PC-9 (cell line): Measurements from ENCODE around the gene STX8. TPM values are rescaled to one million over a fixed set of nuclear protein-coding genes. Genes with fewer than 3 reads are reported as not detected.

ENCODE experiments used
- BruUV-seq: library from RNA; stranded (reverse); fragments of 400-500 nt; replicated peaks from 2 replicates; lab custom pipeline; 2021; lab: Mats Ljungman, UMichigan
- CTCF ChIA-PET: fragments of 300-600 bp; sonication (Branson Sonifier 250); formaldehyde crosslinking; loops from one replicate; lab custom pipeline; 2022; ENCODE audit warnings: antibody characterized with exemption; lab: Charles Lee
- POLR2A ChIA-PET: fragments of 300-600 bp; sonication (Branson Sonifier 250); formaldehyde crosslinking; loops from one replicate; lab custom pipeline; 2022; ENCODE audit warnings: antibody characterized with exemption; ENCODE audit not compliant: unreplicated experiment; lab: Charles Lee
- DNase-seq, 2 experiments: peaks; one replicate each; pipeline versions ENCODE4 v3.0.0 to v3.0.0-alpha.2; 2015 to 2022; ENCODE audit warnings: mixed read lengths in 1 of 2
- H2AFZ ChIP-seq: fragments of 200-600 bp; sonication (generic); 2 replicates; pipeline ENCODE4 v1.8.1; 2017; ENCODE audit warnings: antibody characterized with exemption
- H3F3A ChIP-seq: fragments of 200-600 bp; sonication (generic); 2 replicates; pipeline ENCODE4 v1.8.1; 2017; ENCODE audit warnings: antibody characterized with exemption, mild to moderate bottlenecking, low read depth; ENCODE audit not compliant: insufficient read depth
- H3K27ac ChIP-seq: fragments of 200-600 bp; sonication (generic); 2 replicates; pipeline ENCODE4 v1.6.1; 2016; ENCODE audit warnings: mixed run types
- H3K27me3 ChIP-seq: fragments of 200-600 bp; sonication (generic); 2 replicates; pipeline ENCODE4 v1.6.1; 2016; ENCODE audit warnings: low read depth, mixed run types; ENCODE audit not compliant: insufficient read depth
- H3K36me3 ChIP-seq: fragments of 200-600 bp; sonication (generic); 2 replicates; pipeline ENCODE4 v1.6.1; 2016; ENCODE audit warnings: low read depth, mixed run types
- H3K4me1 ChIP-seq: fragments of 200-600 bp; sonication (generic); replicated peaks from 2 replicates; pipeline ENCODE4 v1.6.1; 2016; ENCODE audit warnings: mixed run types; ENCODE audit not compliant: insufficient read depth
- H3K4me2 ChIP-seq: fragments of 200-600 bp; sonication (generic); 2 replicates; pipeline ENCODE4 v1.6.1; 2017; ENCODE audit warnings: mixed run types
- H3K4me3 ChIP-seq: fragments of 200-600 bp; sonication (generic); 2 replicates; pipeline ENCODE4 v1.6.1; 2016; ENCODE audit warnings: mixed run types
- H3K79me2 ChIP-seq: fragments of 200-600 bp; sonication (generic); 2 replicates; pipeline ENCODE4 v1.6.1; 2017; ENCODE audit warnings: low read depth, mixed run types
- H3K9me2 ChIP-seq: fragments of 200-600 bp; sonication (generic); 2 replicates; pipeline ENCODE4 v1.8.1; 2017; ENCODE audit warnings: mild to moderate bottlenecking; ENCODE audit not compliant: insufficient read depth
- H3K9me3 ChIP-seq: fragments of 200-600 bp; sonication (generic); 2 replicates; pipeline ENCODE4 v1.8.1; 2016; ENCODE audit warnings: low read depth; ENCODE audit not compliant: insufficient read depth
- H4K20me1 ChIP-seq: fragments of 200-600 bp; sonication (generic); 2 replicates; pipeline ENCODE4 v1.8.1; 2017; ENCODE audit not compliant: insufficient read depth
- CTCF ChIP-seq: fragments of 200-600 bp; sonication (generic); conservative IDR thresholded peaks from 2 replicates; pipeline ENCODE4 v1.6.1; 2017; ENCODE audit warnings: mixed run types, antibody characterized with exemption, mild to moderate bottlenecking, moderate library complexity
- EZH2 ChIP-seq: fragments of 200-600 bp; sonication (generic); IDR thresholded peaks from 2 replicates; pipeline ENCODE4 v1.8.0; 2017; ENCODE audit warnings: antibody characterized with exemption, low read depth
- intact Hi-C: fragments of 100-400 bp; cut with micrococcal nuclease; formaldehyde crosslinking; loops from one replicate; pipeline ENCODE4 v1.10.0; 2022; ENCODE audit not compliant: unreplicated experiment
- total RNA-seq: library from RNA; stranded (reverse); gene quantifications from 2 replicates; pipeline ENCODE4 v1.2.3, GENCODE V29; 2021

STX8 gene
- total RNA-seq, 1 experiment from 2014 or later: 60.6 TPM

GRCh38 chr17:9432134-9432885 lies 143.3 kb downstream of the STX8 start:
- no peaks in the 10 kb centered on the region for H3K27me3 ChIP-seq
- H3F3A ChIP-seq: no peaks in the 10 kb centered on the region
- ChIA-PET CTCF (no interaction called here), POLR2A (no interaction called here)
- no peaks in the 10 kb centered on the region for H3K9me3 ChIP-seq
- 0 out of 2 replicates have a peak, but pooled peaks cover 7% of the 10 kb centered on the region for H3K4me1 ChIP-seq
- no peaks in the 10 kb centered on the region for H4K20me1 ChIP-seq
- H3K4me2 ChIP-seq: no peak overlapping the region
- H3K27ac ChIP-seq: no peak overlapping the region
- no peak for TF ChIP-seq EZH2
- no peak for TF ChIP-seq CTCF
- no peak for DNase-seq
- no peak overlapping the region for H2AFZ ChIP-seq
- no TSS peak for BruUV-seq
- H3K79me2 ChIP-seq: no peaks in the 10 kb centered on the region
- H3K36me3 ChIP-seq: no peaks in the 10 kb centered on the region
- H3K4me3 ChIP-seq: no peak overlapping the region
- H3K9me2 ChIP-seq: no peaks in the 10 kb centered on the region
- intact Hi-C loops: no loop called here

GRCh38 chr17:9431620-9432019 lies 144.0 kb downstream of the STX8 start:
- Histone ChIP-seq H3K9me2 (no peaks in the 10 kb centered on the region), H3K79me2 (no peaks in the 10 kb centered on the region), H4K20me1 (no peaks in the 10 kb centered on the region), H3K4me1 (0 out of 2 replicates have a peak, but pooled peaks cover 7% of the 10 kb centered on the region), H3K27me3 (no peaks in the 10 kb centered on the region), H3K36me3 (no peaks in the 10 kb centered on the region), H3F3A (no peaks in the 10 kb centered on the region), H3K9me3 (no peaks in the 10 kb centered on the region), H2AFZ (no peak overlapping the region), H3K27ac (no peak overlapping the region), H3K4me3 (no peak overlapping the region), H3K4me2 (no peak overlapping the region)
- no peak for TF ChIP-seq CTCF
- no peak for TF ChIP-seq EZH2
- no peak for DNase-seq
- intact Hi-C loops: no loop called here
- BruUV-seq: no TSS peak
- ChIA-PET POLR2A (no interaction called here), CTCF (no interaction called here)

GRCh38 chr17:9427465-9428315 lies 147.9 kb downstream of the STX8 start:
- H3K27ac ChIP-seq: no peak overlapping the region
- no peaks in the 10 kb centered on the region for H3K9me2 ChIP-seq
- ChIA-PET CTCF (no interaction called here), POLR2A (no interaction called here)
- H3K27me3 ChIP-seq: no peaks in the 10 kb centered on the region
- intact Hi-C loops: no loop called here
- no peak for TF ChIP-seq CTCF
- H3K4me1 ChIP-seq: no peaks in the 10 kb centered on the region
- no peak overlapping the region for H2AFZ ChIP-seq
- no peak overlapping the region for H3K4me2 ChIP-seq
- no peaks in the 10 kb centered on the region for H3F3A ChIP-seq
- no peaks in the 10 kb centered on the region for H3K36me3 ChIP-seq
- no TSS peak for BruUV-seq
- DNase-seq: no peak
- H3K9me3 ChIP-seq: no peaks in the 10 kb centered on the region
- H3K79me2 ChIP-seq: no peaks in the 10 kb centered on the region
- no peak overlapping the region for H3K4me3 ChIP-seq
- no peaks in the 10 kb centered on the region for H4K20me1 ChIP-seq
